ENCODE data around the gene MFAP3L.

MFAP3L gene

GRCh38 chr4:169985881-169986280 lies 40.3 kb downstream of the MFAP3L start:
- CTCF ChIA-PET = interaction anchor here (1.5 to 2.7 kb wide), 2 partner anchors 12 to 18 kb away, joined by 4 to 7 read pairs; no protein-coding TSS in a partner anchor

GRCh38 chr4:169984745-169985144 lies 41.5 kb downstream of the MFAP3L start:
- no peak for TF ChIP-seq CTCF (IDR thresholded peaks at IDR 0.05; ENCODE audit: control extremely low read depth, extremely low read depth, low read depth, missing control alignments)
- ChIA-PET CTCF (interaction anchor here (2.7 kb wide), 1 partner anchor 10 kb away, joined by 7 read pairs; no protein-coding TSS in a partner anchor), POLR2A (no interaction called here)
- DNase-seq (ENCODE audit: extremely low spot score) = no peak

More at GRCh38 chr4:169985881-169986280, 40.3 kb downstream of the MFAP3L start:
- TF ChIP-seq CTCF (IDR thresholded peaks at IDR 0.05; ENCODE audit: control extremely low read depth, extremely low read depth, low read depth, missing control alignments) = no peak
- no peak for DNase-seq (ENCODE audit: extremely low spot score)
- POLR2A ChIA-PET = no interaction called here

GRCh38 chr4:169984173-169984572 lies 42.0 kb downstream of the MFAP3L start:
- CTCF ChIA-PET = interaction anchor here (1.1 to 2.7 kb wide), 2 partner anchors 10 to 20 kb away, joined by 3 to 7 read pairs; no protein-coding TSS in a partner anchor

GRCh38 chr4:169976951-169977350 lies 49.2 kb downstream of the MFAP3L start:
- TF ChIP-seq CTCF (IDR thresholded peaks at IDR 0.05; ENCODE audit: control extremely low read depth, extremely low read depth, low read depth, missing control alignments) = no peak
- ChIA-PET POLR2A (no interaction called here), CTCF (interaction anchor here (1.0 kb wide), 1 partner anchor 13 kb away, joined by 5 read pairs; no protein-coding TSS in a partner anchor)
- DNase-seq (ENCODE audit: extremely low spot score) = no peak

More at GRCh38 chr4:169984173-169984572, 42.0 kb downstream of the MFAP3L start:
- DNase-seq (ENCODE audit: extremely low spot score) = no peak
- POLR2A ChIA-PET = no interaction called here
- TF ChIP-seq CTCF (IDR thresholded peaks at IDR 0.05; ENCODE audit: control extremely low read depth, extremely low read depth, low read depth, missing control alignments) = no peak

GRCh38 chr4:169975838-169976796 lies 50.1 kb downstream of the MFAP3L start:
- CTCF ChIA-PET = interaction anchor here (1.0 to 2.7 kb wide), 2 partner anchors 9 to 12 kb away, joined by 5 to 7 read pairs; no protein-coding TSS in a partner anchor
- POLR2A ChIA-PET = no interaction called here
- TF ChIP-seq CTCF (IDR thresholded peaks at IDR 0.05; ENCODE audit: control extremely low read depth, extremely low read depth, low read depth, missing control alignments) = no peak
- no peak for DNase-seq (ENCODE audit: extremely low spot score)

GRCh38 chr4:169975131-169975837 lies 50.9 kb downstream of the MFAP3L start:
- ChIA-PET POLR2A (no interaction called here), CTCF (interaction anchor here (2.7 kb wide), 1 partner anchor 10 kb away, joined by 7 read pairs; no protein-coding TSS in a partner anchor)
- DNase-seq (ENCODE audit: extremely low spot score) = no peak
- no peak for TF ChIP-seq CTCF (IDR thresholded peaks at IDR 0.05; ENCODE audit: control extremely low read depth, extremely low read depth, low read depth, missing control alignments)
